Epithelial cell of proximal tubule (primary cell): ENCODE measurements around the gene STRADB. TPM values are rescaled to one million over a fixed set of nuclear protein-coding genes. Genes with fewer than 3 reads are reported as not detected.

Experiments
- DNase-seq: peaks from one replicate; pipeline ENCODE4 v3.0.0-alpha.2; 2011; ENCODE audit warnings: low read depth
- H3K4me3 ChIP-seq: 2 replicates; pipeline ENCODE4 v1.5.1; 2011; ENCODE audit warnings: low read depth, mild to moderate bottlenecking, low read length
- CTCF ChIP-seq: conservative IDR thresholded peaks from 2 replicates; pipeline ENCODE4 v1.5.1; 2012; ENCODE audit warnings: low read depth, mild to moderate bottlenecking, low read length
- total RNA-seq: library from RNA; depleted of rRNA; stranded (reverse); fragments of >200 nt; gene quantifications from 2 replicates; pipeline ENCODE4 v1.2.3, GENCODE V29; 2015

The STRADB gene
- total RNA-seq, 1 donor from 2014 or later = 27.8 TPM

- no peak for DNase-seq
- TF ChIP-seq CTCF = no peak
- H3K4me3 ChIP-seq = no peak overlapping the region
Measured at GRCh38 chr2:201515573-201516246, 64.2 kb downstream of the STRADB start.

GRCh38 chr2:201517094-201517493 lies 65.6 kb downstream of the STRADB start:
- no peak for TF ChIP-seq CTCF
- no peak overlapping the region for H3K4me3 ChIP-seq
- no peak for DNase-seq

- H3K4me3 ChIP-seq = no peak overlapping the region
- no peak for DNase-seq
- TF ChIP-seq CTCF = no peak
Measured at GRCh38 chr2:201520201-201520600, 68.7 kb downstream of the STRADB start.

- no peak for DNase-seq
- TF ChIP-seq CTCF = no peak
- H3K4me3 ChIP-seq = no peak overlapping the region
Measured at GRCh38 chr2:201522965-201523364, 71.4 kb downstream of the STRADB start.

- TF ChIP-seq CTCF = no peak
- no peak overlapping the region for H3K4me3 ChIP-seq
- no peak for DNase-seq
Measured at GRCh38 chr2:201523506-201523905, 72.0 kb downstream of the STRADB start.

Other genes starting within 250 kb of the STRADB start
- gene CASP8, start 191.2 kb upstream of the STRADB start, total RNA-seq = 8.2 and 9.9 TPM in 2 replicates
- 0.22 TPM in 1 of 2 replicates, not detected in the other for gene FLACC1, start 94.4 kb upstream of the STRADB start, total RNA-seq
- 11.2 and 17.9 TPM in 2 replicates for gene TRAK2, start 282 bp upstream of the STRADB start, total RNA-seq
- gene TMEM237, start 191.8 kb downstream of the STRADB start, total RNA-seq = 37.0 and 53.1 TPM in 2 replicates
- 1.0 TPM in 1 of 2 replicates, not detected in the other for gene MPP4, start 246.9 kb downstream of the STRADB start, total RNA-seq